ENCODE data around the gene HECA. TPM values are rescaled to one million over a fixed set of nuclear protein-coding genes. Genes with fewer than 3 reads are reported as not detected.

HECA gene
- total and polyA plus RNA-seq, 2 of the 8 experiments (the other 6 are each of a cell fraction or from before 2014, with no cell fraction given): 2.4 to 9.2 TPM

DNA sequence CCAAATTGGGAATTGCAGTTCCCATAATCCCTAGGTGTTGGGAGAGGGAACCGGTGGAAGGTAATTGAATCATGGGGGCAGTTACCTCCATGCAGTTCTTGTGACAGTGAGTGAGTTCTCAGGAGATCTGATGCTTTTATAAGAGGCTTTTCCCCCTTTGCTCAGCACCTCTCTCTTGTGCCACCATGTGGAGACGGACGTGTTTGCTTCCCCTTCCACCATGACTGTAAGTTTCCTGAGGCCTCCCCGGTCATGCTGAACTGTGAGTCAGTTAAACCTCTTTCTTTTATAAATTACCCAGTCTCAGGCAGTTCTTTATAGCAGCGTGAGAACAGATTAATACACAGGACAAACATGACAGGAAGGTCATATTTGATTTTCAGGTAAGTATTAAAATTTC lies 25.3 kb upstream of the HECA start (continued):
- TF ChIP-seq HDAC2 (IDR thresholded peaks at IDR 0.05; ENCODE audit: borderline replicate concordance in 1 of 2, low read depth in 2 of 2, low read length in 2 of 2) (no peak), EZH2 (IDR thresholded peaks at IDR 0.05; ENCODE audit: low read depth, low read length, severe bottlenecking) (no peak), SIX5 (IDR thresholded peaks at IDR 0.05; ENCODE audit: low read depth, low read length) (no peak), TAF7 (optimal IDR thresholded peaks at IDR 0.05; ENCODE audit: borderline replicate concordance, low read depth, low read length) (no peak), CHD1 (IDR thresholded peaks at IDR 0.05; ENCODE audit: low read depth, low read length) (no peak), BACH1 (IDR thresholded peaks at IDR 0.05; ENCODE audit: low read length) (peak; percentile 44), EP300 (IDR thresholded peaks at IDR 0.05; ENCODE audit: borderline replicate concordance in 1 of 2, low read depth in 2 of 2, low read length in 2 of 2) (no peak)
- TF ChIP-seq, protein P1, sequence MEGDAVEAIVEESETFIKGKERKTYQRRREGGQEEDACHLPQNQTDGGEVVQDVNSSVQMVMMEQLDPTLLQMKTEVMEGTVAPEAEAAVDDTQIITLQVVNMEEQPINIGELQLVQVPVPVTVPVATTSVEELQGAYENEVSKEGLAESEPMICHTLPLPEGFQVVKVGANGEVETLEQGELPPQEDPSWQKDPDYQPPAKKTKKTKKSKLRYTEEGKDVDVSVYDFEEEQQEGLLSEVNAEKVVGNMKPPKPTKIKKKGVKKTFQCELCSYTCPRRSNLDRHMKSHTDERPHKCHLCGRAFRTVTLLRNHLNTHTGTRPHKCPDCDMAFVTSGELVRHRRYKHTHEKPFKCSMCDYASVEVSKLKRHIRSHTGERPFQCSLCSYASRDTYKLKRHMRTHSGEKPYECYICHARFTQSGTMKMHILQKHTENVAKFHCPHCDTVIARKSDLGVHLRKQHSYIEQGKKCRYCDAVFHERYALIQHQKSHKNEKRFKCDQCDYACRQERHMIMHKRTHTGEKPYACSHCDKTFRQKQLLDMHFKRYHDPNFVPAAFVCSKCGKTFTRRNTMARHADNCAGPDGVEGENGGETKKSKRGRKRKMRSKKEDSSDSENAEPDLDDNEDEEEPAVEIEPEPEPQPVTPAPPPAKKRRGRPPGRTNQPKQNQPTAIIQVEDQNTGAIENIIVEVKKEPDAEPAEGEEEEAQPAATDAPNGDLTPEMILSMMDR (IDR thresholded peaks at IDR 0.05; ENCODE audit: control extremely low read depth in 1 of 3, insufficient read depth in 1 of 3, low read depth in 1 of 3, low read length in 3 of 3): peak; percentile 59 to 64 (median 62)
